NOMO-1 (cell line): Measurements from ENCODE around the gene HBS1L.

ENCODE experiments used
- DNase-seq, 2 experiments: peaks; one replicate each; lab custom pipeline; 2025; ENCODE audit not compliant: unreplicated experiment in 2 of 2; lab: John Stamatoyannopoulos, UW

The HBS1L gene

DNA sequence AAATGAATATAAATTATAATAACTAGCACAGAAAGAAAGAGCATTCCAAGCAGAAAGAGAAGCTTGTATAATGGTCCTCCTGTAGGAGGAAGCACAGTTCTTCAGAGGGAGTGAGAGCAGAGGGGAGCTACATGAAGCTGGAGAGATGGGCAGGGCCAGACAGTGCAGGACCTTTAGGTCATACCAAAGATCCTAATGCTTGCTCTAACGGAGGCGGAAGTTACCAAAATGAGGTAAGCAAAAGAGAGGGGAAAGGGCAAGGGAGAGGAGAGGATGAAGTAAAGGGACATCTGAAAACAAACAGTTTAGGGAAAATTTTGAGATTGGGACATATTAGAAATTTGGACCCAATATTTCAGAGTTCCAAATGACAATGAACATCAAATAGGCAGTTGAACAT lies 50.2 kb downstream of the HBS1L start:
- DNase-seq, result peak in 1 of 2 experiments; percentile 3

DNA sequence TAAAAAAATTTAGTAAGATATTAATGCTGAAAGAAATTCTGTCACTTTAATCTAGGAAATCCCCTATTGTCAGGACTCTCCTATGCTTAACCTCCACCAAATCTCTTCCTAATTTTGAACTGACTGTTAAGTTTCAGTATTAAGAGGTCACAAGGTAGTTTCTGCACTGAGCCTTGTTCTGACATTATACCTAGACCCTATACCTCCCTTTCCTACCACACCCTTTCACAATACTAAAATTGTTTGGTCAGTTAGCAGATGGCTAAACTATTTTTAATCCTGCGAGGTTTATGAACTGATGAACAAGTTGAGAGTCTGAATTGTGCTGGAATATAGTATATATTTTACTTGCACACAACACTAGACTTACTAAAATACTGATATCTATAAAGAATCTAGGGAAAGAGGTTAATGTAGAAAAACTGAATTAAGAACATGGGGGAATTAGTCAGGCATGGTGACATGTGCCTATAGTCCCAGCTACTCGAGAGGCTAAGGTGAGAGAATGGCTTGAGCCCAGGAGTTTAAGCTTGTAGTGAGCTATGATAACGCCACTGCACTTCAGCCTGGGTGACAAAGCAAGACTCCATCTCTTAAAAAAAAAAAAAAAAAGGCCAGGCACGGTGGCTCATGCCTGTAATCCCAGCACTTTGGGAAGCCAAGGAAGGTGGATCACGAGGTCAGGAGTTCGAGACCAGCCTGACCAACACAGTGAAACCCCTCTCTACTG lies 51.5 kb downstream of the HBS1L start:
- DNase-seq, result peak in 1 of 2 experiments; percentile 17

DNA sequence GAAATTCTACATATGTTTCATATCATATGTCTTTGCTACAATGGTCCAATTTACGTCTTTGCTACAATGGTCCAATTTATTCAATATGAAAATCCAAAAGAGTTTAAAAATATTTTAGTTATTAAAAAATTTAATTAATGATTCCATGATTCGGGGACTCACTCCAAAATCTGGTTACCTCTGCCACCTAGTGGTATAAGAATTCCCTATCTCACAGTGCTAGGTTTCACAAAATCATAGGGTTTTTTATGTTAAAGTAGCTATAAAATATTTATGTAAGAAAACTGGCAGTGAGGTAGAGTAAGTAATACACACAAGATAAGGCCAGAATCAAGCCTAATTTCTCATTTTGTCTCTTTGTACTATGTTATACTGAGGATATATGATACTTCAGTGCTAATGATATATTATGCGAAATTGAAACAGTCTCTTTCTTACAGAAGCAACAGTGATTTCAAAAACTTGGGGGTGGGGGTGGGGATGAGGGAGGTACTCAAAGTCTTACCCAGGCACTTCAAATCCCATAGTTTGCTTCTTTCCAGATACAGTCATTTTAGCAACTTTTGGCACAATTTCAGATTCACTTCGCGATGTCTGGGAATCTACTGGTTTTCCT lies 52.3 kb downstream of the HBS1L start:
- peak in 1 of 2 experiments; percentile 16 for DNase-seq

DNA sequence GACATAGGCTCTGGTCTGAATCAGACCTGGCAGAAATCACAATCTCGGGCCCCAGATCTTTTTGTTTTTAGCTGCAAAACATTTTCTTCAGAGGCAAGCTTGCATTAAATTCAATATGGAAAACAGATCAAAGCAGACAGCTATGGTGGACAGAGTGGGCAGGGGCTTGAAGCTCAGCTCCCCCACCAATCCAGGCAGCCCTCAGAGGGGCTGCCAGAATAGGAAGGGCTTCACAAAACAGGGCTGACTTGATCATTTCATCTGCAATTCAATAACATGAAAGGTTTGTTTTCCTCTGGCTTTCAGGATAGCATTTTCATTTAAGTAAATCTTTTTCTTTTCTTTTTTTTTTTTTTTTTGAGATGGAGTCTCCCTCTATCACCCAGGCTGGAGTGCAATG lies 55.5 kb downstream of the HBS1L start:
- DNase-seq, result no peak

DNA sequence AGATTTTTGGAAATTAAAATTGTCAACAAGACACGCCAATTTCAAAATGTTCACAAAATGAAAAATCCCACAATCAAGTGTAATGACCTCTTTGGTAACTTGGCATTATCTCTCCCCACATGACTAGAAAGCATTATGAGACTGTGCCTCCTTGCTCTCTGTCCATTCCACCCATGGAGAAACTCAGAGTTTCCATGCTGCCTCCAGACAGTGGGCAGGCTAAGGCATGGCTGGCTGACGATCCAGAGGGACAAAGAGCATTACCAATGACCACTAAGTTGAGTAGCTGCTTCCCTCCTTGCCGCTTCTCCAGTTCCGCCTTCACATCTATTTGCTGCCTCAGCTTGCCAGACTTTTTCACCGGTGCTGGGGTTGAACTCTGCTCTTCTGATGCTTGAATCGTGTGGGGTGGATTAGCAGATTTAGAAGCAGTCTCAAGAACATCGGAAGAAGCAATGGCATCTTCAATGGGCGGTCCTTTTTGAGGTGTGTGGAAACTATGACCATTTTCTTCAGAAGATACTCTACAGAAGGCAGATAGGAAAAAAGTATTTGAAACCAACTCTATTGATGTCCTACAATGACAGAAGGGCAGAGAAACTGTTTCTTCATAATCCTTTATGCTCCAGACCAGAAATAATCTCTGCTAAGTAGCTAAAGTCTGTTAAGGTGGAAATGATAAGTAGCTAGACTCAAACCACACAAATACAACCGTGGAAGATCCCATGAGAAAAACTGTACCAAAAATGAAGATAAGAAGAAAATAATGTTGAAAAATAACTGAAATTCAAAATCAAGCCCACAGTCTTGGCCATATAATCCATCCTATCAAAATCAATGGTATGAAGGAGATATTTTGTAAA lies 57.3 kb downstream of the HBS1L start:
- DNase-seq, result no peak

DNA sequence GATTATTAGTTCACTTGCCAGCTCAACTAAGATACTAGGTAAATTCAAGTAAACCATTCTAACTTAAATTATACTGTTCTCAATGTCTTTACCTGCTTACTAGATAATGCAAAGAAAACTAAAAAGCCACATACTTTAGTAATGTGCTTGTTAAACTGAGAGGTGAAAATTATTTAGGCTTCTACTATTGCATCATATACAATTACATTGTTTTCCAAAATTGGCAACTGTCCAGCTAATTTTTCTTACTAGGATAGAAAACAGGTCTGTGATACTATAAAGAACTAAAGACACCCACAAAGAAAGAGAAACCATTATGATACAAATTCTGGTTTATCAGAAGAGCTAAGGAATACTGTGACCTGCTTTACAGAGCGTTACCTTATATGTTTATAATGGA lies 59.1 kb downstream of the HBS1L start:
- DNase-seq, result no peak

DNA sequence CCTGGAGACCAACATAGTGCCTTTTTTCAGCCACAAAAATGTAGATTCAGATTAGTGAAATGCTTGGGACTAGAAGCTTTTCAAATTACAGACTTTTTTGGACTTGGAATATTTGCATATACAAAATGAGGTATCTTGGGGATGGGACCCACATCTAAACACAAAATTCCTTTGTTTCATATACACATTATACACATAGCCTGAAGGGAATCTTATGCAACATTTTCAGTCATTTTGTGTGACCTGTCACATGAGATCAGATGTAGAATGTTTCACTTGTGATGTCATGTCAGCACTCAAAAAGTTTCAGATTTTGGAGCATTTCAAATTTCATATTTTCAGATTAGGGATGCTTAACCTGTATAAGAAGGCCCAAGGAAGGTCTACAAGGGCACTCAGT lies 60.2 kb downstream of the HBS1L start:
- DNase-seq, result no peak

DNA sequence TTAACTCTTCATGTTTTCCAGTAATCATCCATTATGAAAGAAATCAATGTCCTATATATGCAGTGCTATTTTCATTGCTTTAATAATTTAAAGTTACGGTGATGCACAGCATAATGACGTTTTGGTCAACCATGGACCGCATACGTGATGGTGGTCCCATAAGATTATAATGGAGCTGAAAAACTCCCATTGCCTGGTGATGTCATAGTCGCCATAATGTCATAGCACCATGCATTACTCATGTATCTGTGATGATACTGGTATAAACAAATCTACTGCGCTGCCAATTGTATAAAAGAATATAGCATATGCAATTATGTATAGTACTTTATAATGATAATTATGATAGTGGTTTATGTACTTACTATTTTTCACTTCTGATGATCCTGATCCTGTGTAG lies 62.5 kb downstream of the HBS1L start:
- DNase-seq, result no peak

DNA sequence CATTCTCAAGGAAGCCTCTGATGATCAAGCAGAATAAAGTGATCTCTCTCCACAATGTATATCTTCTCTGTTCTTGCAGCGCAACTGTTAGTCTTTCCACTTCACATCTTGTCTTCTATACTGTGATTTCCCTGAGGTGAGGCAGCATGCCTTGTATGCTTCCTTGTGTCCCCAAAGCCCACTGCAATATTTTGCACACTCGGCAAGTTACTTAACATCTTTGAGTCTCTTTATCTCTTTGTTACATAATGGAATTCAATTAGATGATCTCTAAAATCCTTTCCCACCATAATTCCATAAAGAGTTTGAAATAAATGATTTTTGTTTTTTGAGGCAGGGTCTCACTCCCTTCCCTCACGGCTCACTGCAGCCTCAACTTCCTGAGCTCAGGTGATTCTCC lies 64.4 kb downstream of the HBS1L start:
- no peak for DNase-seq

DNA sequence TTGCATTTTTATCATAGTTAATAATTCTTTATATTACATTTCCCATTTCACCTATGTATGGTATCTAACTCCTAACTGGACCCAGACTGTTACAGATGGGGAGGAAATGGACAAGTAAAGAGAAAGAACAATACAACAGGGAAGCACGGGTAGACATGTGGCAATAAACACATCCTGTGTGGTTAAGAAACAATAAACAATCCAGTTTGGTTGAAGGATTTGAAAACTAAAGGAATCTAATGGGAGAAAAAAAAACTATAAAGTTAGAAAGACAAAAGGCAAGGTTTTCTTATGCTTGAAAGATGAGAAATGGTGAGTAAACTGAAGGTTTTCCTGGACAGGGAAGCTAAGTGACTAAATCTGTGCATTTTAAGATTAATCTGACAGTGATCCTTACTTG lies 69.8 kb downstream of the HBS1L start:
- no peak for DNase-seq

DNA sequence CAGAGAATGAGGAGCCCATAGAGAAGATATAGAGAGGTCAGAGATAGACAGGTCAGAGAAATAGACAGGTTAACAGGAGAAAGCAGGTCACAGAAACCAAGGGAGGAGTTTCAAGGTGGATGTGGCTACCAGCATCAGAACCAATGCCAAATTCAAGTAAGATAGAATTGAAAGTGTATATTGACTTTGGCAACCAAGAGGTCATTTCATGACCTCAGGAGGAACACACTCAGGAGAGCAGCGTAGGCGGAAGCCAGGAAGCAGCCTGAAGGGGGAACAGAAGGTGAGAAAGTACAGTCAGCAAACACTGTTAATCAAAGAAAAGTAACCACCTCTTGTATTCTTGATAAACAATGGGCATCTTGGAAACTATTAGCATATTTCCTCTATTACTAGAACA lies 70.8 kb downstream of the HBS1L start:
- DNase-seq, result no peak

DNA sequence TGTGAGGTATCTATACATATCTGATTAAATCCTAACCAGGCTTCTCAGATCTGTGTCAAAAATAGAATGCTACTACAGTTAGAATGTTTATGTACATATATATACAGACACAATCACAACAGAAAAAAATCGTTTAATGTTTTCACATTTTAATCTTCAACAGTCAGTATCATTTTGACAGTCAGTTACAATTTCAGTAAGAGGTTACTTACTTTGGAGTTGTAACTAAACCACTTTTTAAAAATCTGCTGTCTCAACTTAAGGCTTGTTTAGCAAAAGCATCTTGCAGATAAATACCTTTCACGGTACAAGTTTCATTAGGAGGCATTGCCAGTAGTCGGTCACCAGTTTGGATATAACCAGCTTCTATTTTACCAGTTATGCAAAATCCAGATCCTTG lies 72.5 kb downstream of the HBS1L start:
- DNase-seq, result no peak

DNA sequence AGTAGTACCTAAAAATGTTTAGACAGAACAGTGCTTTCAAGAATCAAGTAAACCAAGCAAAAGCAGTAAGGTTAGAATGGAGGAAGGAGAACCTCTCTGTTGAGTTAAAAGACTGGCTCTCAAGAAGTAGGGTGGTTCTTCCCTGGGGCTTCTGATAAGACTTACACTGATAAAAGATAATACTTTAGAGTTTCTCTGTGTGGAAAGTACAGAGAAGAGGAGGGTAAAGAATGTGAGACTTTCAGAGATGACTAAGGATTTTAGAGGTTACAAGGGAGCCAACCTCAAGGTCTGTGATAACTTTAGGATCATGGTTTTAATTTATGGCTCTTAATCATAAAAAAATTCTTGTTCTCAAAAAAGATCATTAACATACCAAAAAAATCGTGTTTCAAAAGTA lies 73.8 kb downstream of the HBS1L start:
- DNase-seq, result no peak

DNA sequence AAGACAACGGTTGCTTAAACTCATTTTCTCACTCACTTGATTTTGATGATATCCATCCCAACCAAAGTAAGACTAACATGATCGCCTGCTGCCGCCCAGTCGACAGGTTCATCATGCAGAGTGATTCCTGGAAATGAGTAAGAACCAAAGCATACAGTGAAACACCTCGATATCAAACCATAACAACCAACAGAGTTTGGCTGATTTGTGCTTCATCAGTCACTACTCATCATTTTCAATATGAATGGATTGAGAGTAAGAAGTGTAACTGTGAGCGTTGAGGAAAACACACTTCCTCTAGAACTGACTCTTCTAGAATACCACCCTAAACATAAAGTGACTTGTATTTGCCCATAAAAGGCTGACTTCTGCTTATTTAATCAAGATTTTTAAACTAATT lies 75.5 kb downstream of the HBS1L start:
- DNase-seq, result no peak

DNA sequence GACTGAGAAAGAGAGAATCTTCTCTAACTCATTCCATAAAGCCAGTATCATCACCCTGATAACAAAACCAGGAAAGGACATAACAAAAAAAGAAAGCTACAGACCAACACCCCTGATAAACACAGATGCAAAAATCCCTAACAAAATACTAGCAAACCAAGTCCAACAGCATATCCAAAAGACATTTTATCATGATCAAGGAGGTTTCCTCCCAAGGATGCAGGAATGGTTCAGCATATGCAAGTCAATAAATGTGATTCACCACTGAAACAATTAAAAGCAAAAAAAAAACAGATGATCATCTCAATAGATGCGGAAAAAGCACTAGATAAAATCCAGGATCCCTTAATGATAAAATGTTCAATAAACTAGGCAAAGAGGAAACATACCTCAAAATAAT lies 80.3 kb downstream of the HBS1L start:
- no peak for DNase-seq

DNA sequence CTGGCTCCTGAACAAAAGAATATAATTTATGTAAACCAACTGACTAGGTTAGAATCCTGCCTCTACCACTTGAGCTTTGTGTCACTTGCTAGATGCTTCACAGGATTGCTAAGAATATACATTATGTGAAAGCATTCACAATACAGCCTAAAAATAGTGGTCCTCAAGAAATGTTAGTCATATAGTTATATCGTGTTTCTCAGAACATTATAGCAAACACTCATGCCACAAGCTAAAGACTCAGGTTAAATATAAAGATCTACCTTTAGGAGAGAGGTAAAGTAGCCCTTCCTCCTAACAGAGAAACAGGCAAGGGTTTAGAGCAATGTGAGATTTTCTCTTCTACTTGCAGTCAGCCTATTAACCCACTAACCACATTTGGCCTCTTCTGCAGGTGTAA lies 86.9 kb downstream of the HBS1L start:
- no peak for DNase-seq

DNA sequence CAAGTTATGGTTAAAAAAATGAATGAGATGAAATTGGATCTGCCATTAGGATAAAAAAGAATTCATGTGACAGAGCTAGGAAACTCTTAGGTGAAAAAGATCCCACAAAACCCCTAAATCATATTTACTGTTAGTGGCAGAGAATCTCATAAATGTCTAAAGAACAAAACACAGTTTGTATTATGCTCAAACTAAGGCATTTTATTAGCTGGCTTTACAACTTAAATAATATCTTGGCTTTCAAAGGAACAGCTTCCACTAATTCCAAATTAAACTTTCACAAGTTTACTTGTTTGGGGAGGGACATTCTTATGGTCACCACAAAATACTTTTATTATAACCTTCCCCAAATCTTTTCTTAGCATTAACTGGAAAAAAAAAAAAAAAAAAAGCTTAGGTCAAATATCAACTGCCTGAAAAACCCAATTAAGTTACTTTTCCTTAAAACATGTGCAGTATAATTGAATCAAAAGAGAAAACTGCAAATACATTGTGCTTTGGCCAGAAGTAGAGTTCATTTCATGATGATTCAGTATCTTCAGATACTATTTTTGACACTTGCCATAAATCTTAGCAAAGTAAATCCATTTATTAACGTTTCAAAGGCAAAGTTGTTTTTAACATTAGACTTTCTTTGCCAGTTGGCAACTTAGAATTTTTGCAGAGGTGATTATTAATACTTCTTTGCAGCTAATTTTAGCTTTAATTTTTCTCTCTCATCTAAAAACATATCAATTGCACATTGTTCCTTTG lies 90.0 kb downstream of the HBS1L start:
- DNase-seq, result no peak

DNA sequence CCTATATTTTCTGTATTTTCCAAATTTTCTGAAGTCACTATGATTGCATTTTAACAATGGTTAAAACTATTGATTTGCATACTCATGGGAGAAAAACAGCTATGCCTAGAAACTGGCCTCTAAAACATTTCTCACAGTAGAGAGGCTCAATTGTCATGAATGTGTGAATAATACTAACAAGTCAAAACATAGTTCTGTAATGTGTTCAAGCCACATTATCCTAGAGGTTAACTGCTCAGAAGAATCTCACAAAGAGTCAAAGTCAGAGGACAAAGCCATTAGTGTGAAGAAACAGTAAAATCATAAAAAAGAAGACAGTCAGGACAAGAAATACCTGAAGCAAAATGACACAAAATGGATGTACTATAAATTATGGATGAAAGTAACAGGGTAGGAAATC lies 92.2 kb downstream of the HBS1L start:
- DNase-seq, result no peak

DNA sequence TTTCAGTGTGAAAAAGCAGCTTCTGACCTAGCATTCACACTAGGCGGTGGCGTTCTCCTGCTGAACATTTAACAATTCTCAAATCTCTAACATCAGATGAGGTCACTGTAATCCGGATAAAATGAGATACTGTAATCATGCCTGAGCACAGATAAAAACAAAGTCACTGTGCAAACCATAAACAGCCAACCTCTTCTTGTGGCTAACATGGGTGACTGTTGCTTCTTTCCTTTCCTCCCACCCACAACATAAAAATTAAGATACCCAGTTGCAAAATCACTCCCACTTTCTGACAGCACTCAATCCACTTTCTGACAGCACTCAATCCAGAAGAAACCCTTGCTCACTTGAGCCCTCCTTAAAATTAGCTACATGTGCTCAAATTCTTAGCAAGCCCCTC lies 93.3 kb downstream of the HBS1L start:
- DNase-seq, result no peak

DNA sequence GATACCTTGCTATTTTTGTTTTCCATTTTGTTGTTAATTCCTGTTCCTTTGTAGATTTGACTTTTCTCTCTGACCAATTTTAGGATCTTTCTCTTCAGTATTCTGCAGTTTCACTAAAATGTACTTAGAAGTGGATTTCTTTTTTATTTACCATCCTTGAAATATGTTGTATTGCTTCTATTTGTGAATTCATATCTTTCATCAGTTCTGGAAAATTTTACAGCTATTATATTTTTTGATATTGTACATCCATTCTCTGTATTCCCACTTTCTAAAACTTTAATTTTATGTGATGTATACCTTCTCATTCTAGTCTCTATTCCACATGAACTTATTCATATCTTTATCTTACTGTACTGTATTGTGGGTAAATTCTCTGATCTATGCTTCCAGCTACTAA lies 95.0 kb downstream of the HBS1L start:
- no peak for DNase-seq

DNA sequence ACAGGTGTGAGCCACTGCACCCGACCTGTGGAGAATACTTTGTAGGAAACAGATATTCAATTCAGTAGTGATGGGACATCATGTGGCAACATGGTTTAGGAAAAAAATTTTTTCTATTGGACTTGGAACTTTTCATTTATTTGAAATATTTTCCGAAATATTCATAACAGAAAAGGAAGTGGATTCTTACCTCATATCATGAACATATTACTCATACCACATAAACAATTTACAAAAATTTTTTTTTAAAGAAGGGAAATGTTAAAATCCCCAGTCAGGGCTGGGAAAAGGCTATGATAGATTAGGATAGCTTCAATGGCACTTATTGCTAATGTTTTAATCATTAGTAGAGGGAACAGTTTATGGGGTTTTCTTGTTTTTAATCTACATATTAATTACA lies 97.9 kb downstream of the HBS1L start:
- no peak for DNase-seq
